Measurements from ENCODE around the gene TRPV4.
"Not testable (repeated sequence)": the region's sequence is repeated elsewhere in the genome, so short reads cannot be mapped to it uniquely, and the experiment has no call there.

Gene TRPV4

GRCh38 chr12:109833307-109834189, at the start of gene TRPV4:
TRPV4 (minus strand) TSS chr12:109833398; CDS start chr12:109814796, 18,602 bp downstream.
- no peak for DNase-seq

GRCh38 chr12:109881752-109882151, 48.6 kb upstream of the TRPV4 start:
- DNase-seq, result no peak

DNA sequence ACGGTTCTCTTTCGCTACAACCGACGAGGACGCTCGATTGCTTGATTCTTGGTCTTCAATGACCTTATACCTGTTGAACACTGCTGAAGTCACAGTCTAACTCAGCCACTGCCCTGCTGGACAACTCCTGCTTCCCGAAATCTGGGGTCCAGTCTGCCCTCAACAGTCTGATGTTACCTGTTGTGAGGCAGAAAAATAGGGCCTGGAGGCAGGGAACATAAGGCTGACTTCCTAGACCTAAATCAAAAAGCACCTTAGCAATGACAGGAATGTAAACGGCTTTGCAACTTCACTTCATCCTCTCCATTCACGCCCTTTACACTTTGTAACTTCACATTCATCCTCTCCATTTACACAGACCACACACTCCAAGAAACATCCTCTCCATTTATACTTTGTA, 47.7 kb upstream of the TRPV4 start:
- no peak for DNase-seq

- peak; percentile 37 for DNase-seq
Observed at GRCh38 chr12:109880043-109880931, 47.1 kb upstream of the TRPV4 start, which contains the start of gene GLTP. GLTP (minus strand) TSS chr12:109880541; CDS start chr12:109880374, 167 bp downstream.

- DNase-seq, result no peak
Observed at GRCh38 chr12:109879351-109880042, 46.3 kb upstream of the TRPV4 start.

DNA sequence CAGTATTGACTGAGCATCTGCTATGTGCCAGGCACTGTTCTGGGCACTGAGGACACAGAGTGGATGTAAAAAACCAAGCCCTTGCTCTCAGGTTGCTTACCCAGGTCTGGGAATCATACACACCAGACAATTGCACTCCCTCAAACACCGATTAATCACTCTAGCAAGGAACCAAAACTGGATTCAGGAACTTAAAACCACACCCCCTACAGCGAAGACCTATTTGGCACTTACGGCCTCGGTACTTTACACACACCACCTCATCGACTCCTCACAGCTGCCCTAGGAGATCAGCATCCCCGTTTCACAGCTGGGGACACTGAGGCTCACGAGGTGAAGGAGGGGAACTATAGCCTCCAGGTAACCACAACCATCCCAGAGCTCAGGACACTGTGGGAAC, 45.6 kb upstream of the TRPV4 start:
- no peak for DNase-seq

DNA sequence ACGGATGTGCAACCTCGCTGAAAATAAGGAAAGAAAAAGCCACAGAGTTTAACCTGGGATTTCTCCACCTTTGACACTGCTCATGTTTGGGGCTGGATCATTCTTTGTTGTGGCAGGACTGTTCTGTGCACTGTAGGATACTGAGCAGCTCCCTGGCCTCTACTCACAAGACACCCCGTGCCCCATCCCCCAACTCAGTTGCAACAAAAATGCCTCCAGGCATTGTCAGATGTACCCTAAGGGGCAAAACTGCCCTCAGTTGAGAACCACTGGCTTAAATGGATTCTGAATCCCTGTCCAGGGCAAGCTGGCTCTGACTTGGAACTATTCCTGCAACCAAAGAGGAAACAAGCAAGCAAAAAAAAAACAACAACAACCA, 45.0 kb upstream of the TRPV4 start:
- DNase-seq, result no peak

- DNase-seq, result no peak
Observed at GRCh38 chr12:109877504-109878246, 44.5 kb upstream of the TRPV4 start.

DNA sequence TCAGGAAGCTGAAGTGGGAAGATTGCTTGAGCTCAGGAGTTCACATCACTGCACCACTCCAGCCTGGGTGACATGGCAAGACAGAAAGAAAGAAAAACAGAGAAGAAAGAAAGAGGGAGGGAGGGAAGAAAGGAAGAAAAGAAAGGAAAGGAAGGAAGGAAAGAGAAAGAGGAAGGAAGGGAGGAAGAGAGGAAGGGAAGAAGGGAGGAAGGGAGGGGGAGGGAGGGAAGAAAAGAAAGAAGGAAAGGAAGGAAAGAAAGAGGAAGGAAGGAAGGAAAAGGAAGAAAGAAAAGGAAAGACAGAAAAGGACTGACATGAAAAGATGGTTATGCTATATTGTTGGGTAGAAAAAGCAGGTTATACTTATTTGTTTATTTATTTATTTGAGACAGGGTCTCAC, 43.2 kb upstream of the TRPV4 start:
- no peak for DNase-seq

GRCh38 chr12:109875572-109876131, 42.5 kb upstream of the TRPV4 start:
- DNase-seq, result no peak

GRCh38 chr12:109873653-109874052, 40.5 kb upstream of the TRPV4 start:
- DNase-seq, result no peak

- DNase-seq, result no peak
Observed at GRCh38 chr12:109871668-109872314, 38.6 kb upstream of the TRPV4 start.

DNA sequence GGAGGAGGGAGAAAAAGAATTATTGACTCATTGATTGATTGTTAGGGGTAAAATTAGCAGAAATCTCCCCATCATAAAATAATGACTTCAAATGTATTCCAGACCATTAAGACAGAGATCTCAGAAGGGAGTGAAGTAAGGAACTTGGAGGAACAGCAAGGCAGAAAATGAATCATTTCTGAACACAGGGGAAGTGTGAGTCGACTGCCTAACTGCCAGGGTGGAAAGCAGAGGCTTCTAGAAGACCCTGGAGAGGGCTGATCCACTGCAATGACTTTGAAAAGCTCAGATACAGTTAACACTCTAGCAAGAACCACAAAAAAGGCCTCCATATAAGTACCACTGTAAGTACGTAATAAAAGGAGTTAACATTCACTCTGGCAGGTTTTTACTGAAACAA, 37.5 kb upstream of the TRPV4 start:
- DNase-seq, result no peak

GRCh38 chr12:109868182-109869051, 35.2 kb upstream of the TRPV4 start:
- no peak for DNase-seq

- no peak for DNase-seq
Observed at GRCh38 chr12:109864916-109865315, 31.7 kb upstream of the TRPV4 start.

- no peak for DNase-seq
Observed at GRCh38 chr12:109863847-109864712, 30.9 kb upstream of the TRPV4 start.

DNA sequence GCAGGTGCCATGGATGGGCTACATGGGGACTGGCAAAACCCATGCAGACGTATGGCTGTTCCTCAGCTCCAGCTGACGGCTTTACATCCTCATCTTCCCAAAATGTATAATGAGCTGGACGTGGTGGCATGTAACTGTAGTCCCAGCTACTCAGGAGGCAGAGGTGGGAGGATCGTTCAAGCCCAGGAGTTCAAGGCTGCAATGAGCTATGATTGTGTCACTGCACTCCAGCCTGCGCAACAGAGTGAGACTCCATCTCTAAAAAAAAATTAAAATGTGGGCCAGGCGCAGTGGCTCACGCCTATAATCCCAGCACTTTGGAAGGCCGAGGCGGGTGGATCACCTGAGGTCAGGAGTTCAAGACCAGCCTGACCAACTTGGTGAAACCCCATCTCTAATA, 29.3 kb upstream of the TRPV4 start:
- DNase-seq, result not testable (repeated sequence)

DNA sequence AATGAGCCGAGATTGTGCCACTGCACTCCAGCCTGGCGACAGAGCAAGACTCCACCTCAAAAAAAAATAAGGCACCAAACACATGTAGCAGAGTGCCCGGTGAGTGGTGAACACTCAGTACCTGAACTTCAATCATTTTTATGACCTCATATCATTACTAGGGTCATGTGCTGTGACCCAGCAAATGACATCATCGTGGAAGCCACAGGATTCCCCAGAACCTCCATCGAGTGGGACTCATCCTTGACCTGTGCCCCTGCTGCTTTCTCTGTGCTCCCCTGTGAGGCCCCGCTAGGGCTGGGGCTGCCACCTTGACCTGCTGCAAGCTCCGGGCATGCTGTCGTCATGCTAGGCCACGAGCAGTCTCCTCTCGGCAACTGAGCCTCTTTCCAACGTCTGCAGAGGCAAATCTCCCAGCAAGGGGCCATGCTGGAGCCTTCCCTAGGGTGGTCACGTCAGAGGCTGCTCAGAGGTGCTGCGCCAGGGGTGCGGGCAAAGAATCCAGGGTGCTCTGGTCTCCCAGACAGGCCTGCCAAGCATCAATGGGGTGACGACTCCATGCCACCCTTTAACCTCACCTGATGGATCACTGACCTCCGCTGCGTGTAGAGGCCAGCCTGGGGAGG, 28.6 kb upstream of the TRPV4 start:
- no peak for DNase-seq

- DNase-seq, result no peak
Observed at GRCh38 chr12:109860977-109861376, 27.8 kb upstream of the TRPV4 start.
